GM18951 (cell line): Measurements from ENCODE around the gene HLCS.

Experiments used
- POLR2A ChIP-seq: IDR thresholded peaks from 4 replicates; pipeline ENCODE4 v1.6.1; 2011; ENCODE audit warnings: mild to moderate bottlenecking; ENCODE audit not compliant: insufficient read length, insufficient read depth; ENCODE audit errors: extremely low read depth
- in situ Hi-C: fragments of 300-500 bp; cut with MboI; formaldehyde crosslinking; loops from one replicate; pipeline ENCODE4 v1.12.0; 2022; ENCODE audit warnings: low sequenced_read_pairs, mixed read lengths, inconsistent platforms; ENCODE audit not compliant: unreplicated experiment

The HLCS gene

DNA sequence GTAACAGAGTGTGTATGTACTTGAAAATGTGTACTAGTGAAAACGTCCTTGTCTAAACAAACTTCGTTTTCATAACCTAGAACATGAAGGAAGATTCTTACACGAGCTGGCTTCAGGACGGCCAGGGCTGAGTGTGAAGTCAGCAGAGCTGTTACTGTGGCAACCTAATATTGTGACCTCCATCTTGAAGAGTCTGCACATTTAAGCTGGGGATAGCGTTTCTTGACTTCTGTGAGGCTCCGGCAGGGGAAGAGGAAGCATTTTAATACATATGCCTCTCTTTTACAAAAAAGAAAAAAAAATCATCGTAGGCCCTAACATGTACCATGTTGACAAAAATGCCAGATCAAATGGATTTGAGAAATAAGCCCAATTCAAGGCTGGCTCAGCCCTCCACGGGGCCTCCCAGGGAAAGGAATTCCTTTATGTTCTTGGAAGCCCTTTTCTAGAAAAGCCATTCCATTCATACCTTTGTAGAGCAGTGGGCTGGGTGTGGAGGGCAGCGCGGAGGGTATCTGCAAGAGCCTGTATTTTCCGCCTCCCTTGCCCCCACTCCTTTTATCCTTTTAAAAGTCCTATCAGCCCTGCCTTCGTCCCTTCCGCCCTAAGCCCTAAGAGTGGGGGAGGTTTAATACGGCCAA is 216.4 kb downstream of the HLCS start:
- TF ChIP-seq POLR2A = no peak
- in situ Hi-C loops = no loop called here

DNA sequence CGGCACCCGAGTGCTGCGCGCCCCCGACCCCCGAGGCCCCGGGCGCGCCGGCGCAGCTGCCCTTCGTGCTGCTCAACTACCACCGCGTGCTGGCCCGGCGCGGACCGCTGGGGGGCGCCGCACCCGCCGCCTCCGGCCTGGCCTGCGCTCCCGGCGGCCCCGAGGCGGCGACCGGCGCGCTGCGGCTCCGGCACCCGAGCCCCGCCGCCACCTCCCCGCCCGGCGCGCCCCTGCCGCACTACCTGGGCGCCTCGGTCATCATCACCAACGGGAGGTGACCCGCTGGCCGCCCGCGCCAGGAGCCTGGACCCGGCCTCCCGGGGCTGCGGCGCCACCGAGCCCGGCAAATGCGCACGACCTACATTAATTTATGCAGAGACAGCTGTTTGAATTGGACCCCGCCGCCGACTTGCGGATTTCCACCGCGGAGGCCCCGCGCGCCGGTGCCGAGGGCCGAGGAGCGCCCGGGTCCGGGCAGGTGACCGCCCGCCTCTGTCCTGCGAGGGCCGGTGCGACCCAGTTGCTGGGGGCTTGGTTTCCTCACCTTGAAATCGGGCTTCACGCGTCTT is 218.6 kb downstream of the HLCS start:
- in situ Hi-C loops = no loop called here
- TF ChIP-seq POLR2A = no peak

DNA sequence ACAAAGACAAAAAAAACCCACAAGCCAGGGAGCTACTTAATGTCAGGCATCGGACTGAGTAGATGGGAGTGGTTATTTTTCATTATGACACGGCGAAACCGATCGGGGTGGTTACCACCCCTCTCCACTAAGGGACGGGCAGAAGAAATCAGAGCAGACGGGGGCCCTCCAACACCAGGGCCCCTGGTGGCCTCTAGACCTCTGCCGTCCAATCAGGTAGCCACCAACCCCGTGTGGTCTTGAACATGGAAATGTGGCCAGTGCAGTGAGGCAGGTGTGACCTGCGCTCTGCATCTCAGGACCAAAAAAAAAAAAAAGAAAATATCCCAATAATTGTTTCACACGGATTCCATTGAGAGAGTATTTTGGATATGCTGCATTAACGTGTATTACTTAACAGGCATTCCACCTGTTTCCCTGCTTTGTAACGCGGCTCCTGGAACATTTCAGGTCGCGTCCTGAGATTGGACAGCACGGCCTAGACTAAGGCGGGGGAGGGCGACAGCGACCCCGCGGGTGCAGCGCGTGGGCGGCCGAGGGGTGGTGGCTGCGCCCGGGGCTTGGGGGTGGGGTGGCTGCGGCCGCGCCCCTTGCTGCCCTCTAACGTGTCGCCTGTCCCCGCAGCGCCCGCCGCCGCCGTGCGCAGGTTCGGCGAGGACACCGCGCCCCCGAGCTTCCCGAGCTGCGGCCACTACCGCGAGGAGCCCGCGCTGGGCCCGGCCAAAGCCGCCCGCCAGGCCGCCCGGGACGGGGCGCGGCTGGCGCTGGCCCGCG is 219.2 kb downstream of the HLCS start:
- in situ Hi-C loops = no loop called here
- no peak for TF ChIP-seq POLR2A

DNA sequence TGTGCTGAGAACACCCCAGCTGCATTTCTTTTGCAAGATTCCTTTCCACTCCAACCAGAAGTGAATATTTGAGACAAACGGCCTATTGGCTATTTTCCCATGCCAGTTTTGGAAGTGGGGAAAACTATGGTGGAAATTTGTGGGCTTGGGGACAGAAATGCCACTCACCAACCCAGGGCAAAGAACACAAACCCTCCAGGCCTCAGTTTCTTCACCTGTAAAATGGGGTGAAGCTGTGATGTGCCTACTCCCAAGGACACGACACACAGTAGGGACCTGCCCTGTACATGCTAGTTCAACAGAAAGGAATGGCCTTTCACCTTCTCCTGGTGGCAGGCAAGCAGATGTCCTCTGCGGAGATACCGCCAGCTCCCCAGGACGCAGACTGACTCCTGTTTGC is 221.0 kb downstream of the HLCS start:
- TF ChIP-seq POLR2A = no peak
- in situ Hi-C loops = no loop called here

DNA sequence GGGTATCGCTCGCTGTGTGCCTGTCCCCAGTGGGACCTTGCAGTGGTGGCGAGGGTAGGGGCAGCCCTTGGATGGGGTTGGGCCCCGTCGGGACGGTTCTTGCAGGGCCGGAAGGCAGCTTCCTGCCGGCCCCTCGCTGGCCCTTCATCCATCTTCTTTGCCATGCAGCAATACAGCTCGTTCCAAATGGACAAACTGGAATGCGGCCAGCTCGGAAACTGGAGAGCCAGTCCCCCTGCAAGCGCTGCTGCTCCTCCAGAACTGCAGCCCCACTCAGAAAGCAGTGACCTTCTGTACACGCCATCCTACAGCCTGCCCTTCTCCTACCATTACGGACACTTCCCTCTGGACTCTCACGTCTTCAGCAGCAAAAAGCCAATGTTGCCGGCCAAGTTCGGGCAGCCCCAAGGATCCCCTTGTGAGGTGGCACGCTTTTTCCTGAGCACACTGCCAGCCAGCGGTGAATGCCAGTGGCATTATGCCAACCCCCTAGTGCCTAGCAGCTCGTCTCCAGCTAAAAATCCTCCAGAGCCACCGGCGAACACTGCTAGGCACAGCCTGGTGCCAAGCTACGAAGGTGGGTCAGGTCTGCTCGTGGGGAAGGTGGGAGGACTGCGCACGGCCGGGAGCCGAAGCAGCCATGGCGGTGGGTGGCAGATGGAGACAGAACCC is 221.8 kb downstream of the HLCS start:
- TF ChIP-seq POLR2A = no peak
- in situ Hi-C loops = no loop called here

DNA sequence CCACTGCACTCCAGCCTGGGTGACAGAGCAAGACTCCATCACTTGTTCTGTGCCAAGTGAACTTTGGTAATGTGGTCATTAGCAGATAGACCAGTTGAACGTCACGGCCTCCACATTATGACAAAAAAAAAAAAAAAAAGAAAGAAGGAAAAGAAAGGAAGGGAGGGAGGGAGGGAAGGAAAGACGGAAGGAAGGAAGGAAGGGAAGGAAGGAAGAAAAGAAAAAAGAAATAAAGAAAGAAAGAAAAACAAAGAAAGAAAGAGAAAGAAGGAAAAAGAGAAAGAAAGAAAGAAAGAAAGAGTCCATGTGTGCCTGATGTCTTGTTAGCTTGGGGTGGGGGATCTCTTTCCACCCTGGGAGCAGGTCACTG is 222.3 kb downstream of the HLCS start:
- TF ChIP-seq POLR2A = no peak
- in situ Hi-C loops = no loop called here

DNA sequence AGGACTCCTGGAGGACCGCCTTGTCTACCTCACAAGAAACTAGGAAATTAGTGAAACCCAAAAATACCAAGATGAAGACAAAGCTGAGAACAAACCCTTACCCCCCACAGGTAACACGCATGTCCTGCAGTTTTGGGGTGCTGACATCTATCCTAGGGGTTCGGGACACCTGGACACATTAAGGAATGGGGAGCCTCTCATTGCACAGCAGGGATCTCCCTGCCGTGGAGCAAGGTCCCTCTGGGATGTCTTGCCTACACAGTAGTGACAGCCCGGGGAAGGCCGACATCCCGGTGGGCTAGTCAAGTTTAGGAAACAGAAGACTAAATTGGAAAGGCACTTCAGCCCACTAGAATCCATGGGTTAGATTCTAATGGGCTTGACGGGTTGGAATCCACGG is 223.0 kb downstream of the HLCS start:
- in situ Hi-C loops = no loop called here
- no peak for TF ChIP-seq POLR2A

DNA sequence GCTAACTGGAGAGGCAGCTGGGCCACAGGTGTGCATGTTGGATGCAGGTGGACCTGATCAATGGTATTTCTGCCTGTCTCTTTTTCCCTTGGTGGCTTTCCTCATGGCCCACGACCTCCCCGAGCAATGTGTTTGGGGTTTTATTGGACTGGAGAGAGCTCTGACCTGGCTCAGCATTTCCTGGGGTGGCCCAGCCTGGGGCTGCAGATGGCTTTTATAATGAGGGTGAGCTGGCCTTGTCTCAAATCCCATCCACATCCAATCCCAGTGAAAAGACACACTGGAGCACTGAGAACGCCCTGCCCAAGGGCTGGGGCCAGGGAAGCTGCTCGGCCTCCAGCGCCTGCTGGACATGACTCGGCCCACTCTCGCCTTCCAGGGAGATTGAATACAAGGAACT is 223.5 kb downstream of the HLCS start:
- no peak for TF ChIP-seq POLR2A
- in situ Hi-C loops = no loop called here

DNA sequence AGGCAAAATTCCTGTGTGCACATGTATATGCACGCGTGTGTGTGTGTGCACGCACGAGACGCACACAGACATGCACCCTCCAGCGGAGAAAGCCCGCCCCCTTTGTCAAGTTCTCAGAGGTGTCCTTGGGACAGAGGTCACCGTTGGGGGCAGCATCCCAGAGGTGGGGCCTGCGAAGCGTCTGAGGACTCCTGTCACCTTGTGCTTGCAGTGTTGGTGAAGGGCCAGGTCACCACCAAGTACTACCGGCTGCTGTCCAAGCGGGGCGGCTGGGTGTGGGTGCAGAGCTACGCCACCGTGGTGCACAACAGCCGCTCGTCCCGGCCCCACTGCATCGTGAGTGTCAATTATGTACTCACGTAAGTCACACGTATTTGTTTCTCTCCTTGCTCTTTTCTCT is 225.0 kb downstream of the HLCS start:
- in situ Hi-C loops = no loop called here
- TF ChIP-seq POLR2A = no peak

DNA sequence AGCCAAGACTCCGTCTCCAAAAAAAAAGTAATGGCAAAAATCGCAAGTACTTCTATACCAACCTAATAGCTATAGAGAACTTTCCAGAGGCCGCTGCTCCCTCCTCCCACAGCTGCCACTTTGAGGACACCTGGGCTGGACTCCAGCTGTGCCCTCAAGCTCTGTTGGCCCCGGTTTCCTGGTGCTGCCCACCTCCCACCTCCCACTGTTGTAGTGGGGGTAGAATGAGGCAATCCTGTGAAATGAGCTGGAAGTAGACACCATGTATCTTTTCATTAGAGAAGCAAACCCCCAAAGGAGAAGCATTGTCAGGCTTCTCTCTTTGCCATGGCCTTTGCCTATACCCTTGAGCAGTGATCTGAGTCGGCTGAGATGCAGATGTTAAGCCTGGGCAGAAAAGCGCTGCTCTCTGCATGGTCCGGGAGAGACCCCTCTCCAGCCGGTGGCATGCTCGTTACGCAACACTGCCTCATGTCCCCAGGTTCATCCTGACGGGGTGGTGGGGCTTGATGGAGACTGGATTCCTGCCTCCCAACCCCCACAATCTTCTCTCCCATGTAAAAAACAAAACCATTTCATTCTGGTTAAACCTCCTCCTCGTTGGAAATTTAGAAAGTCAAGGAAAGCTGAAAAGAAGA is 227.9 kb downstream of the HLCS start:
- in situ Hi-C loops = no loop called here
- TF ChIP-seq POLR2A = no peak

DNA sequence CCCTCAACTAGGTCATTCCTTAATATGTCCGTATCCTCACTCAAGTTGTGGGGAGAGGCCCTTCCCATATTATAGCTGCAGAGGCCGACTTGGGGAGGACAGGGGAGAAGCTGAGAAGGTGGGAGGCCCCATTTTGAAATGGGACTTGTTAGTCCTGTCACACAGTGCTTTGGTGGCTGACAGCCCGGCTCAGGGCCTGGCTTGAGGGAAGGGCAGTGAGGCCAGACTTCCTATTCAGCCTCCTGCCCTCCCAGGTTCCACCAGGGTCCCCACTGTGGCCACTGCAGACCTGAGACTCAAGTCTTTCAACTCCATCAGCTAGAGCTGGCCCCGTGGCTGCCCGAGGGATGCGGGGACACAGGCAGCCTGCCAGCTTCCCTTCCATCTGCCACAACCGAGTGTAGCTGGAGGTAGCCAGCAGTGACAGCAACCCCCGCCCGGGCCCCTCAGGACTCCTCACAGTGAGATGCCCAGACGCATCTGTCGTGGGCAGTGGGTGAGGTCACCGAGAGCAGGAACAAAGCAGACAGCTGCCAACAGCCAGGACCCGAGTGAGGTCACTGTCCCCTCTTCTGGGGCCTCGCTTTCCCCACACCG is 230.6 kb downstream of the HLCS start:
- in situ Hi-C loops = no loop called here
- no peak for TF ChIP-seq POLR2A

DNA sequence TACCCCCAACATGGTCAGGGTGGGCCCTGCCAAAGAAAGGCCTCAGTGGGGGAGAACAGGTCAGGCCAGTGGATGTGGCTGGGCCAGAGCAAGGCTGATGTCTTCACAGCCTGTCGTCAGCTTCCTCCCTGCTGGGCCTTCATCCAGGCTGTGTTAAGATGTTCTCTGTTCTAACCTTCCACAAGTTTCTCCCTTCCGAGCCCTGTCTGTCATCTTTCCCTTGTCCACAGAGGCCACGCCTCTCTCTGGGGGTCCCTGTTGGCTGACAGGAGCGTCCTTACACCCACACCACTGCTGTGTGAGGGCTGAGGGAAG is 231.3 kb downstream of the HLCS start:
- TF ChIP-seq POLR2A = no peak
- in situ Hi-C loops = no loop called here
